ENCODE results near the gene AGTPBP1. TPM values are rescaled to one million over a fixed set of nuclear protein-coding genes. Genes with fewer than 3 reads are reported as not detected.

The AGTPBP1 gene
- total RNA-seq, 1 donor from 2014 or later = 122 TPM

GRCh38 chr9:85533538-85533937 lies 208.2 kb downstream of the AGTPBP1 start:
- TF ChIP-seq EZH2 (IDR thresholded peaks at IDR 0.05) = no peak
- no peak for TF ChIP-seq EZH2phosphoT487 (IDR thresholded peaks at IDR 0.05)
- TF ChIP-seq CTCF (IDR thresholded peaks at IDR 0.05) = no peak
- Mint-ChIP-seq H3K9me3 (no peaks in the 10 kb centered on the region), H3K36me3 (no peaks in the 10 kb centered on the region), H3K4me3 (no peak overlapping the region), H3K27me3 (ENCODE audit: insufficient read depth, low read depth) (peaks cover 4% of the 10 kb centered on the region), H3K4me1 (no peaks in the 10 kb centered on the region), H3K27ac (no peak overlapping the region)
- Histone ChIP-seq H3K9me3 (ENCODE audit: low read depth) (no peaks in the 10 kb centered on the region), H2AFZ (replicated peaks) (no peak overlapping the region), H3K4me2 (no peak overlapping the region), H3K4me3 (no peak overlapping the region), H3K36me3 (no peaks in the 10 kb centered on the region), H3K27ac (no peak overlapping the region), H3K79me2 (ENCODE audit: low read depth) (no peaks in the 10 kb centered on the region), H3K4me1 (no peaks in the 10 kb centered on the region), H3K27me3 (no peaks in the 10 kb centered on the region), H4K20me1 (ENCODE audit: low read depth) (no peaks in the 10 kb centered on the region), H3K9ac (no peak overlapping the region), H3F3A (ENCODE audit: low read depth) (no peaks in the 10 kb centered on the region)
- no peak for DNase-seq (ENCODE audit: low spot score)

GRCh38 chr9:85530721-85531120 lies 211.0 kb downstream of the AGTPBP1 start:
- H3K9me3 Mint-ChIP-seq = no peaks in the 10 kb centered on the region
- Histone ChIP-seq H3K36me3 (no peaks in the 10 kb centered on the region), H3K4me1 (no peaks in the 10 kb centered on the region), H3K79me2 (ENCODE audit: low read depth) (no peaks in the 10 kb centered on the region), H3K4me2 (no peak overlapping the region), H4K20me1 (ENCODE audit: low read depth) (no peaks in the 10 kb centered on the region), H3K27me3 (no peaks in the 10 kb centered on the region), H2AFZ (replicated peaks) (no peak overlapping the region), H3K9me3 (ENCODE audit: low read depth) (no peaks in the 10 kb centered on the region), H3K9ac (no peak overlapping the region), H3K4me3 (no peak overlapping the region), H3K27ac (no peak overlapping the region), H3F3A (ENCODE audit: low read depth) (no peaks in the 10 kb centered on the region)
- peaks cover 7% of the 10 kb centered on the region for H3K27me3 Mint-ChIP-seq (ENCODE audit: insufficient read depth, low read depth)
- H3K4me1 Mint-ChIP-seq = peaks cover 5% of the 10 kb centered on the region
- H3K27ac Mint-ChIP-seq = no peak overlapping the region
- no peak for DNase-seq (ENCODE audit: low spot score)
- no peak overlapping the region for H3K4me3 Mint-ChIP-seq
- TF ChIP-seq EZH2 (IDR thresholded peaks at IDR 0.05) (no peak), CTCF (IDR thresholded peaks at IDR 0.05) (no peak), EZH2phosphoT487 (IDR thresholded peaks at IDR 0.05) (no peak)
- H3K36me3 Mint-ChIP-seq = peaks cover 2% of the 10 kb centered on the region

- H3K9ac ChIP-seq = no peak overlapping the region
- no peaks in the 10 kb centered on the region for H3K36me3 ChIP-seq
- H3K79me2 ChIP-seq (ENCODE audit: low read depth) = no peaks in the 10 kb centered on the region
- H3K4me2 ChIP-seq = no peak overlapping the region
- H3K4me3 ChIP-seq = no peak overlapping the region
- Mint-ChIP-seq H3K4me3 (no peak overlapping the region), H3K36me3 (peaks cover 2% of the 10 kb centered on the region), H3K27me3 (ENCODE audit: insufficient read depth, low read depth) (peaks cover 7% of the 10 kb centered on the region), H3K4me1 (peaks cover 5% of the 10 kb centered on the region), H3K9me3 (no peaks in the 10 kb centered on the region), H3K27ac (no peak overlapping the region)
- no peak overlapping the region for H3K27ac ChIP-seq
- no peaks in the 10 kb centered on the region for H3K4me1 ChIP-seq
- no peaks in the 10 kb centered on the region for H3K9me3 ChIP-seq (ENCODE audit: low read depth)
- H3K27me3 ChIP-seq = peaks cover 18% of the 10 kb centered on the region
- TF ChIP-seq EZH2phosphoT487 (IDR thresholded peaks at IDR 0.05) (no peak), EZH2 (IDR thresholded peaks at IDR 0.05) (no peak), CTCF (IDR thresholded peaks at IDR 0.05) (no peak)
- H4K20me1 ChIP-seq (ENCODE audit: low read depth) = no peaks in the 10 kb centered on the region
- DNase-seq (ENCODE audit: low spot score) = no peak
- no peak overlapping the region for H2AFZ ChIP-seq (replicated peaks)
- H3F3A ChIP-seq (ENCODE audit: low read depth) = no peaks in the 10 kb centered on the region
These were observed 213.1 kb downstream of the AGTPBP1 start for GRCh38 chr9:85528607-85529006.

Measured in neural progenitor cell (in vitro differentiated cells).